HEK293 (cell line): ENCODE data around the gene MAML3.

Experiments
- CTCF ChIA-PET: fragments of 350-600 bp; formaldehyde crosslinking; extraction: SDS; loops from one replicate; lab custom pipeline; 2021; ENCODE audit warnings: antibody characterized with exemption; lab: Yijun Ruan, JAX
- POLR2A ChIA-PET: fragments of 300-600 bp; formaldehyde crosslinking; extraction: SDS; loops from one replicate; lab custom pipeline; 2020; ENCODE audit warnings: antibody characterized with exemption, inconsistent platforms; lab: Yijun Ruan, JAX
- H3K27ac ChIP-seq: fragments of 200-500 bp; sonication (Bioruptor generic); 2 replicates; pipeline ENCODE4 v1.5.1; 2014; ENCODE audit warnings: low read depth, low read length, control low read depth, inconsistent platforms; ENCODE audit errors: extremely low read depth
- H3K36me3 ChIP-seq, 2 experiments: fragments of 200-500 bp in 1 of 2; sonication (Bioruptor generic) in 1 of 2; 1 replicate in 1 of 2; 2 replicates in 1 of 2; pipeline ENCODE4 v1.5.1; 2014 to 2017; ENCODE audit warnings: inconsistent platforms in 2 of 2, low read length in 2 of 2; ENCODE audit not compliant: control insufficient read depth in 2 of 2, insufficient read depth in 1 of 2
- H3K4me1 ChIP-seq: fragments of 200-500 bp; sonication (Bioruptor generic); 2 replicates; pipeline ENCODE4 v1.5.1; 2014; ENCODE audit warnings: mild to moderate bottlenecking, low read length, inconsistent platforms; ENCODE audit not compliant: control insufficient read depth, insufficient read depth
- H3K4me3 ChIP-seq: 2 replicates; pipeline ENCODE4 v1.5.1; 2011; ENCODE audit warnings: low read depth, mild to moderate bottlenecking, control low read depth, low read length, moderate library complexity
- H3K9me3 ChIP-seq: fragments of 200-500 bp; sonication (Bioruptor generic); 2 replicates; pipeline ENCODE4 v1.5.1; 2014; ENCODE audit warnings: low read depth, low read length, inconsistent platforms; ENCODE audit not compliant: control insufficient read depth, insufficient read depth
- BCL11A ChIP-seq: fragments of 450-650 bp; formaldehyde crosslinking; IDR thresholded peaks from 2 replicates; pipeline ENCODE4 v1.5.1; 2016; ENCODE audit warnings: low read depth, missing biosample characterization, missing genetic modification characterization
- GLI4 ChIP-seq: fragments of 450-650 bp; formaldehyde crosslinking; IDR thresholded peaks from 2 replicates; pipeline ENCODE4 v1.5.1; 2016; ENCODE audit warnings: missing biosample characterization, missing genetic modification characterization
- HOXD13 ChIP-seq: sonication (generic); formaldehyde crosslinking; IDR thresholded peaks from 2 replicates; pipeline ENCODE4 v1.8.0; 2022; ENCODE audit warnings: missing genetic modification reagents, borderline replicate concordance
- KLF7 ChIP-seq: fragments of 450-650 bp; formaldehyde crosslinking; IDR thresholded peaks from 2 replicates; pipeline ENCODE4 v1.5.1; 2016; ENCODE audit warnings: missing biosample characterization, missing genetic modification characterization, borderline replicate concordance
- KLF9 ChIP-seq: fragments of 450-650 bp; formaldehyde crosslinking; IDR thresholded peaks from 2 replicates; pipeline ENCODE4 v1.5.1; 2016; ENCODE audit warnings: missing biosample characterization, missing genetic modification characterization, low read depth
- MZF1 ChIP-seq: fragments of 450-650 bp; formaldehyde crosslinking; IDR thresholded peaks from 2 replicates; pipeline ENCODE4 v1.5.1; 2017; ENCODE audit warnings: missing biosample characterization, missing genetic modification characterization, borderline replicate concordance
- PRDM1 ChIP-seq: fragments of 450-650 bp; formaldehyde crosslinking; IDR thresholded peaks from 2 replicates; pipeline ENCODE4; 2016; ENCODE audit warnings: missing biosample characterization, missing genetic modification characterization
- RBAK ChIP-seq: fragments of 450-650 bp; formaldehyde crosslinking; IDR thresholded peaks from 2 replicates; pipeline ENCODE4 v1.5.1; 2016; ENCODE audit warnings: missing biosample characterization, missing genetic modification characterization
- SCRT1 ChIP-seq: fragments of 450-650 bp; formaldehyde crosslinking; IDR thresholded peaks from 2 replicates; pipeline ENCODE4 v1.5.1; 2016; ENCODE audit warnings: missing biosample characterization, missing genetic modification characterization, borderline replicate concordance
- SCRT2 ChIP-seq: fragments of 450-650 bp; formaldehyde crosslinking; IDR thresholded peaks from 2 replicates; pipeline ENCODE4 v1.5.1; 2016; ENCODE audit warnings: missing biosample characterization, missing genetic modification characterization
- WT1 ChIP-seq: fragments of 450-650 bp; formaldehyde crosslinking; IDR thresholded peaks from 2 replicates; pipeline ENCODE4 v1.5.1; 2016; ENCODE audit warnings: missing biosample characterization, missing genetic modification characterization
- ZBTB48 ChIP-seq: fragments of 450-650 bp; formaldehyde crosslinking; IDR thresholded peaks from 2 replicates; pipeline ENCODE4 v1.5.1; 2016; ENCODE audit warnings: missing biosample characterization, missing genetic modification characterization
- ZNF114 ChIP-seq: fragments of 450-650 bp; formaldehyde crosslinking; IDR thresholded peaks from 2 replicates; pipeline ENCODE4 v1.5.0; 2017; ENCODE audit warnings: missing biosample characterization, missing genetic modification characterization
- ZNF121 ChIP-seq: fragments of 450-650 bp; formaldehyde crosslinking; IDR thresholded peaks from 2 replicates; pipeline ENCODE4 v1.5.1; 2016; ENCODE audit warnings: missing biosample characterization, missing genetic modification characterization
- ZNF16 ChIP-seq: fragments of 450-650 bp; formaldehyde crosslinking; IDR thresholded peaks from 2 replicates; pipeline ENCODE4 v1.5.1; 2016; ENCODE audit warnings: low read depth, missing biosample characterization, missing genetic modification characterization
- ZNF239 ChIP-seq: fragments of 450-650 bp; formaldehyde crosslinking; IDR thresholded peaks from 2 replicates; pipeline ENCODE4 v1.5.1; 2016; ENCODE audit warnings: missing biosample characterization, missing genetic modification characterization
- ZNF394 ChIP-seq: fragments of 450-650 bp; formaldehyde crosslinking; IDR thresholded peaks from 2 replicates; pipeline ENCODE4 v1.5.1; 2016; ENCODE audit warnings: missing biosample characterization, missing genetic modification characterization, mild to moderate bottlenecking, moderate library complexity, borderline replicate concordance
- ZNF501 ChIP-seq: fragments of 450-650 bp; formaldehyde crosslinking; IDR thresholded peaks from 2 replicates; pipeline ENCODE4 v1.5.1; 2016; ENCODE audit warnings: missing biosample characterization, missing genetic modification characterization
- ZNF549 ChIP-seq: fragments of 450-650 bp; IDR thresholded peaks from 2 replicates; pipeline ENCODE4 v1.5.1; 2018; ENCODE audit warnings: missing biosample characterization, missing genetic modification characterization, mild to moderate bottlenecking, inconsistent platforms, moderate library complexity
- ZNF624 ChIP-seq: fragments of 450-650 bp; formaldehyde crosslinking; IDR thresholded peaks from 2 replicates; pipeline ENCODE4 v1.5.1; 2017; ENCODE audit warnings: missing biosample characterization, missing genetic modification characterization
- ZNF654 ChIP-seq: fragments of 450-650 bp; formaldehyde crosslinking; IDR thresholded peaks from 2 replicates; pipeline ENCODE4 v1.5.1; 2016; ENCODE audit warnings: low read depth, missing biosample characterization, missing genetic modification characterization
- ZNF830 ChIP-seq: fragments of 450-650 bp; IDR thresholded peaks from 2 replicates; pipeline ENCODE4 v1.5.0; 2018; ENCODE audit warnings: missing biosample characterization, missing genetic modification characterization, low read depth, mild to moderate bottlenecking, moderate library complexity
- ZNF843 ChIP-seq: fragments of 450-650 bp; formaldehyde crosslinking; IDR thresholded peaks from 2 replicates; pipeline ENCODE4 v1.5.1; 2016; ENCODE audit warnings: missing biosample characterization, missing genetic modification characterization
- TF ChIP-seq, protein P1 (sequence below): fragments of 450-650 bp; formaldehyde crosslinking; IDR thresholded peaks from 2 replicates; pipeline ENCODE4 v1.5.1; 2016; ENCODE audit warnings: missing biosample characterization, missing genetic modification characterization
- TF ChIP-seq, protein P2 (sequence below): fragments of 450-650 bp; formaldehyde crosslinking; IDR thresholded peaks from 2 replicates; pipeline ENCODE4 v1.5.0; 2017; ENCODE audit warnings: missing biosample characterization, missing genetic modification characterization, borderline replicate concordance
- TF ChIP-seq, protein P3 (sequence below): fragments of 450-650 bp; formaldehyde crosslinking; IDR thresholded peaks from 2 replicates; pipeline ENCODE4 v1.5.1; 2016; ENCODE audit warnings: missing biosample characterization, missing genetic modification characterization
- TF ChIP-seq, protein P4 (sequence below): fragments of 450-650 bp; IDR thresholded peaks from 2 replicates; pipeline ENCODE4 v1.5.1; 2018; ENCODE audit warnings: missing biosample characterization, mild to moderate bottlenecking, missing genetic modification characterization

MAML3 gene

DNA sequence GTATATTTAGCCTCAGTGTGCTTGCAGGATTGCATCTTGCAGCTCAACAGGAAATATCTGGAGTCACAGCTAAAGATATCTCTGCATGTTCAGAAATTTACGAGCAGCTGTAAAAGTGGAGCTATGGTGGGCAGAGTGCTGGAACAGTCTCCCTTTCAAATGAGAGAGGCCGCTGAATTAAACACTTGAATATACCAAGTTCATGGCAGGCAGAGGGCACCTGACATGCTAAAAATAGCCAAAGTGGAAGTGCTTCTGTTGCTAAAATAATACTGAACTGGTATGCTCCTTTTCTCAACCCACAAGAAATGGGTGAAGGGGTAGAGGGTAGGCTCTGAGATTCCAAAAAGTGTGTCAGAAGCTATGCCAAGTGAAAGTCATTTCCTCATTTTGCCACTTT is 390.3 kb downstream of the MAML3 start (continued):
- TF ChIP-seq, protein P1, sequence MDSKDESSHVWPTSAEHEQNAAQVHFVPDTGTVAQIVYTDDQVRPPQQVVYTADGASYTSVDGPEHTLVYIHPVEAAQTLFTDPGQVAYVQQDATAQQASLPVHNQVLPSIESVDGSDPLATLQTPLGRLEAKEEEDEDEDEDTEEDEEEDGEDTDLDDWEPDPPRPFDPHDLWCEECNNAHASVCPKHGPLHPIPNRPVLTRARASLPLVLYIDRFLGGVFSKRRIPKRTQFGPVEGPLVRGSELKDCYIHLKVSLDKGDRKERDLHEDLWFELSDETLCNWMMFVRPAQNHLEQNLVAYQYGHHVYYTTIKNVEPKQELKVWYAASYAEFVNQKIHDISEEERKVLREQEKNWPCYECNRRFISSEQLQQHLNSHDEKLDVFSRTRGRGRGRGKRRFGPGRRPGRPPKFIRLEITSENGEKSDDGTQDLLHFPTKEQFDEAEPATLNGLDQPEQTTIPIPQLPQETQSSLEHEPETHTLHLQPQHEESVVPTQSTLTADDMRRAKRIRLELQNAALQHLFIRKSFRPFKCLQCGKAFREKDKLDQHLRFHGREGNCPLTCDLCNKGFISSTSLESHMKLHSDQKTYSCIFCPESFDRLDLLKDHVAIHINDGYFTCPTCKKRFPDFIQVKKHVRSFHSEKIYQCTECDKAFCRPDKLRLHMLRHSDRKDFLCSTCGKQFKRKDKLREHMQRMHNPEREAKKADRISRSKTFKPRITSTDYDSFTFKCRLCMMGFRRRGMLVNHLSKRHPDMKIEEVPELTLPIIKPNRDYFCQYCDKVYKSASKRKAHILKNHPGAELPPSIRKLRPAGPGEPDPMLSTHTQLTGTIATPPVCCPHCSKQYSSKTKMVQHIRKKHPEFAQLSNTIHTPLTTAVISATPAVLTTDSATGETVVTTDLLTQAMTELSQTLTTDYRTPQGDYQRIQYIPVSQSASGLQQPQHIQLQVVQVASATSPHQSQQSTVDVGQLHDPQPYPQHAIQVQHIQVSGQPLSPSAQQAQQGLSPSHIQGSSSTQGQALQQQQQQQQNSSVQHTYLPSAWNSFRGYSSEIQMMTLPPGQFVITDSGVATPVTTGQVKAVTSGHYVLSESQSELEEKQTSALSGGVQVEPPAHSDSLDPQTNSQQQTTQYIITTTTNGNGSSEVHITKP (tag by site-specific recombination) = peak; percentile 72
- no peak for TF ChIP-seq KLF9 (tag by site-specific recombination)
- TF ChIP-seq ZNF394 (tag by site-specific recombination) = no peak
- no peak for TF ChIP-seq BCL11A (tag by site-specific recombination)
- TF ChIP-seq, protein P2, sequence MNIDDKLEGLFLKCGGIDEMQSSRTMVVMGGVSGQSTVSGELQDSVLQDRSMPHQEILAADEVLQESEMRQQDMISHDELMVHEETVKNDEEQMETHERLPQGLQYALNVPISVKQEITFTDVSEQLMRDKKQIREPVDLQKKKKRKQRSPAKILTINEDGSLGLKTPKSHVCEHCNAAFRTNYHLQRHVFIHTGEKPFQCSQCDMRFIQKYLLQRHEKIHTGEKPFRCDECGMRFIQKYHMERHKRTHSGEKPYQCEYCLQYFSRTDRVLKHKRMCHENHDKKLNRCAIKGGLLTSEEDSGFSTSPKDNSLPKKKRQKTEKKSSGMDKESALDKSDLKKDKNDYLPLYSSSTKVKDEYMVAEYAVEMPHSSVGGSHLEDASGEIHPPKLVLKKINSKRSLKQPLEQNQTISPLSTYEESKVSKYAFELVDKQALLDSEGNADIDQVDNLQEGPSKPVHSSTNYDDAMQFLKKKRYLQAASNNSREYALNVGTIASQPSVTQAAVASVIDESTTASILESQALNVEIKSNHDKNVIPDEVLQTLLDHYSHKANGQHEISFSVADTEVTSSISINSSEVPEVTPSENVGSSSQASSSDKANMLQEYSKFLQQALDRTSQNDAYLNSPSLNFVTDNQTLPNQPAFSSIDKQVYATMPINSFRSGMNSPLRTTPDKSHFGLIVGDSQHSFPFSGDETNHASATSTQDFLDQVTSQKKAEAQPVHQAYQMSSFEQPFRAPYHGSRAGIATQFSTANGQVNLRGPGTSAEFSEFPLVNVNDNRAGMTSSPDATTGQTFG (tag by site-specific recombination) = no peak
- TF ChIP-seq ZNF239 (tag by site-specific recombination) = no peak
- no peak for TF ChIP-seq PRDM1 (tag by site-specific recombination)
- no peak for TF ChIP-seq ZNF843 (tag by site-specific recombination)
- no peak for TF ChIP-seq GLI4 (tag by site-specific recombination)
- no peak for TF ChIP-seq SCRT2
- no peak for TF ChIP-seq ZNF624 (tag by site-specific recombination)

- peaks cover 5% of the 10 kb centered on the region; the same call in 1 of the 2 replicates for H3K4me1 ChIP-seq
- no peaks in the 10 kb centered on the region for H3K36me3 ChIP-seq
- H3K9me3 ChIP-seq = no peaks in the 10 kb centered on the region
- ChIA-PET POLR2A (no interaction called here), CTCF (no interaction called here)
- no peak overlapping the region for H3K27ac ChIP-seq
- H3K4me3 ChIP-seq = no peak overlapping the region
- no peak for TF ChIP-seq ZNF114 (tag by site-specific recombination)
- TF ChIP-seq ZNF121 (tag by site-specific recombination) = no peak
These were observed 390.8 kb downstream of the MAML3 start for GRCh38 chr4:139763205-139763604.

GRCh38 chr4:139762720-139763119 is 391.3 kb downstream of the MAML3 start:
- Histone ChIP-seq H3K4me3 (no peak overlapping the region), H3K27ac (no peak overlapping the region), H3K36me3 (no peaks in the 10 kb centered on the region), H3K9me3 (no peaks in the 10 kb centered on the region), H3K4me1 (peaks cover 5% of the 10 kb centered on the region; the same call in 1 of the 2 replicates)
- CTCF ChIA-PET = no interaction called here
- POLR2A ChIA-PET = no interaction called here
- no peak for TF ChIP-seq SCRT2
- no peak for TF ChIP-seq ZNF654 (tag by site-specific recombination)
- TF ChIP-seq, protein P3, sequence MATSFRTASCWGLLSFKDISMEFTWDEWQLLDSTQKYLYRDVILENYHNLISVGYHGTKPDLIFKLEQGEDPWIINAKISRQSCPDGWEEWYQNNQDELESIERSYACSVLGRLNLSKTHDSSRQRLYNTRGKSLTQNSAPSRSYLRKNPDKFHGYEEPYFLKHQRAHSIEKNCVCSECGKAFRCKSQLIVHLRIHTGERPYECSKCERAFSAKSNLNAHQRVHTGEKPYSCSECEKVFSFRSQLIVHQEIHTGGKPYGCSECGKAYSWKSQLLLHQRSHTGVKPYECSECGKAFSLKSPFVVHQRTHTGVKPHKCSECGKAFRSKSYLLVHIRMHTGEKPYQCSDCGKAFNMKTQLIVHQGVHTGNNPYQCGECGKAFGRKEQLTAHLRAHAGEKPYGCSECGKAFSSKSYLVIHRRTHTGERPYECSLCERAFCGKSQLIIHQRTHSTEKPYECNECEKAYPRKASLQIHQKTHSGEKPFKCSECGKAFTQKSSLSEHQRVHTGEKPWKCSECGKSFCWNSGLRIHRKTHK (tag by site-specific recombination) = no peak
- TF ChIP-seq SCRT1 (tag by site-specific recombination) = no peak
- no peak for TF ChIP-seq KLF7 (tag by site-specific recombination)
- TF ChIP-seq HOXD13 (CRISPR knock-in tag) = no peak
- TF ChIP-seq ZNF16 = no peak
- TF ChIP-seq WT1 = no peak
- TF ChIP-seq ZBTB48 (tag by site-specific recombination) = no peak
- no peak for TF ChIP-seq ZNF549 (tag by site-specific recombination)
- TF ChIP-seq, protein P4, sequence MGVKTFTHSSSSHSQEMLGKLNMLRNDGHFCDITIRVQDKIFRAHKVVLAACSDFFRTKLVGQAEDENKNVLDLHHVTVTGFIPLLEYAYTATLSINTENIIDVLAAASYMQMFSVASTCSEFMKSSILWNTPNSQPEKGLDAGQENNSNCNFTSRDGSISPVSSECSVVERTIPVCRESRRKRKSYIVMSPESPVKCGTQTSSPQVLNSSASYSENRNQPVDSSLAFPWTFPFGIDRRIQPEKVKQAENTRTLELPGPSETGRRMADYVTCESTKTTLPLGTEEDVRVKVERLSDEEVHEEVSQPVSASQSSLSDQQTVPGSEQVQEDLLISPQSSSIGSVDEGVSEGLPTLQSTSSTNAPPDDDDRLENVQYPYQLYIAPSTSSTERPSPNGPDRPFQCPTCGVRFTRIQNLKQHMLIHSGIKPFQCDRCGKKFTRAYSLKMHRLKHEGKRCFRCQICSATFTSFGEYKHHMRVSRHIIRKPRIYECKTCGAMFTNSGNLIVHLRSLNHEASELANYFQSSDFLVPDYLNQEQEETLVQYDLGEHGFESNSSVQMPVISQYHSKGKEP (tag by site-specific recombination) = no peak
- TF ChIP-seq MZF1 = no peak
- no peak for TF ChIP-seq ZNF830 (tag by site-specific recombination)
- TF ChIP-seq RBAK (tag by site-specific recombination) = no peak
- TF ChIP-seq ZNF501 (tag by site-specific recombination) = no peak
